ENCODE results near the gene CCDC60.

The CCDC60 gene

GRCh38 chr12:119450771-119451170 lies 116.2 kb downstream of the CCDC60 start:
- TF ChIP-seq, protein P1, sequence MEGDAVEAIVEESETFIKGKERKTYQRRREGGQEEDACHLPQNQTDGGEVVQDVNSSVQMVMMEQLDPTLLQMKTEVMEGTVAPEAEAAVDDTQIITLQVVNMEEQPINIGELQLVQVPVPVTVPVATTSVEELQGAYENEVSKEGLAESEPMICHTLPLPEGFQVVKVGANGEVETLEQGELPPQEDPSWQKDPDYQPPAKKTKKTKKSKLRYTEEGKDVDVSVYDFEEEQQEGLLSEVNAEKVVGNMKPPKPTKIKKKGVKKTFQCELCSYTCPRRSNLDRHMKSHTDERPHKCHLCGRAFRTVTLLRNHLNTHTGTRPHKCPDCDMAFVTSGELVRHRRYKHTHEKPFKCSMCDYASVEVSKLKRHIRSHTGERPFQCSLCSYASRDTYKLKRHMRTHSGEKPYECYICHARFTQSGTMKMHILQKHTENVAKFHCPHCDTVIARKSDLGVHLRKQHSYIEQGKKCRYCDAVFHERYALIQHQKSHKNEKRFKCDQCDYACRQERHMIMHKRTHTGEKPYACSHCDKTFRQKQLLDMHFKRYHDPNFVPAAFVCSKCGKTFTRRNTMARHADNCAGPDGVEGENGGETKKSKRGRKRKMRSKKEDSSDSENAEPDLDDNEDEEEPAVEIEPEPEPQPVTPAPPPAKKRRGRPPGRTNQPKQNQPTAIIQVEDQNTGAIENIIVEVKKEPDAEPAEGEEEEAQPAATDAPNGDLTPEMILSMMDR (IDR thresholded peaks at IDR 0.05; ENCODE audit: unreplicated experiment in 3 of 3), result no peak
- Mint-ChIP-seq H3K36me3 (ENCODE audit: low read depth) (no peaks in the 10 kb centered on the region), H3K27ac (no peak overlapping the region), H3K27me3 (ENCODE audit: low read depth) (peaks cover 20% of the 10 kb centered on the region), H3K9me3 (no peaks in the 10 kb centered on the region), H3K4me3 (no peak overlapping the region), H3K4me1 (no peaks in the 10 kb centered on the region)

- Mint-ChIP-seq H3K27me3 (ENCODE audit: low read depth) (peaks cover 15% of the 10 kb centered on the region), H3K4me1 (no peaks in the 10 kb centered on the region), H3K36me3 (ENCODE audit: low read depth) (no peaks in the 10 kb centered on the region), H3K27ac (no peak overlapping the region), H3K9me3 (no peaks in the 10 kb centered on the region), H3K4me3 (no peak overlapping the region)
- TF ChIP-seq, protein P1 (IDR thresholded peaks at IDR 0.05; ENCODE audit: unreplicated experiment in 3 of 3), result no peak
These were observed 122.3 kb downstream of the CCDC60 start for GRCh38 chr12:119456824-119457223.

DNA sequence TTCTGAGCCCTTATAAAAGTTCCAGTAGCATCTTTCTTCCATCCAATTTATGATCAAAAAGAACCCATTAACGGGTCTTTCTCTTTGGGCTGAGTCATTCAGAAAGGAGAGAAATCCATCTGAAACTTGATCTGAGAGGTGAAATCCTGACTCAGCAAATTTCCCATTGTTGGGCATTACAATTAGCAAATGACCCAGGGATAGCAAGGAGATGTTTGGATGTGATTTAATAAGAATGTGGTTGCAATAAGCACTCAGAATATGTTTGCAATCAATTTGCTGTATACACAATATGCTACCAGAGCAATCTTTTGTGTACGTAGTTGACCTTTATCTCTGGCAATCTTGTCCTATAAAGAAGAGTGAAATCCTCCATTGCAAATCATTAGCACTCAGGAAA lies 122.7 kb downstream of the CCDC60 start:
- no peaks in the 10 kb centered on the region for H3K9me3 Mint-ChIP-seq
- H3K36me3 Mint-ChIP-seq (ENCODE audit: low read depth), result no peaks in the 10 kb centered on the region
- TF ChIP-seq, protein P1 (IDR thresholded peaks at IDR 0.05; ENCODE audit: unreplicated experiment in 3 of 3), result no peak
- H3K27ac Mint-ChIP-seq, result no peak overlapping the region
- no peak overlapping the region for H3K4me3 Mint-ChIP-seq
- no peaks in the 10 kb centered on the region for H3K4me1 Mint-ChIP-seq
- peaks cover 15% of the 10 kb centered on the region for H3K27me3 Mint-ChIP-seq (ENCODE audit: low read depth)

GRCh38 chr12:119459481-119459880 lies 125.0 kb downstream of the CCDC60 start:
- TF ChIP-seq, protein P1 (IDR thresholded peaks at IDR 0.05; ENCODE audit: unreplicated experiment in 3 of 3), result no peak
- no peak overlapping the region for H3K27ac Mint-ChIP-seq
- H3K4me3 Mint-ChIP-seq, result no peak overlapping the region
- no peaks in the 10 kb centered on the region for H3K36me3 Mint-ChIP-seq (ENCODE audit: low read depth)
- no peaks in the 10 kb centered on the region for H3K4me1 Mint-ChIP-seq
- peaks cover 11% of the 10 kb centered on the region for H3K27me3 Mint-ChIP-seq (ENCODE audit: low read depth)
- no peaks in the 10 kb centered on the region for H3K9me3 Mint-ChIP-seq

- H3K9me3 Mint-ChIP-seq, result no peaks in the 10 kb centered on the region
These were observed 126.3 kb downstream of the CCDC60 start for GRCh38 chr12:119460876-119461275.

DNA sequence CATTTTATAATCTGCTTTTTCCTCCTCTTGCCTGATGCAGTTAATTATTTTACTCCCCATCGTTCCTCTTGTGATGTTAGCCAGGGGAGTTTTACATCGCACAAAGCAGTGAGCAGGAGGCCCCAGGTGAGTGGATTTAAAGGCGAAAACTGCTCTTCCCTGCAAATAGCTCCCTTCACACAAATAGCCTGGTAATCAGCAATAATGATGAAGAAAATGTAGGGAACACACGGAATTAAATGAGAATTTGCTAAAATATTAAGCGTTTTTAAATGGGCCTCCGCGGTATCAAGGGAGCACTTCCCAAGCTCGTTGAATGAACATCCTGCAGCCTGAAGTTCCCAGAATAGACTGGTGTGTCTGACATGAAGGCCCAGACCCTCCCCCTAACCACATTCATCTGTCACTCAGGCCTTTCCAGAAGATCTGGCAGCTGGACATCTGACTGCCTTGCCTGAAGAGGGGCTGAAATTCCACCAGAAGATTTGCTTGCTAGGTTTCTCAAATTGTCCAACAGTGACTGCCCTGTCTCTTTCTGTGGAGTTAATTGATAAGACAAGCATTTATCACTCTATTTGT lies 127.2 kb downstream of the CCDC60 start:
- H3K36me3 Mint-ChIP-seq (ENCODE audit: low read depth), result no peaks in the 10 kb centered on the region
- TF ChIP-seq, protein P1 (IDR thresholded peaks at IDR 0.05; ENCODE audit: unreplicated experiment in 3 of 3), result no peak
- no peaks in the 10 kb centered on the region for H3K4me1 Mint-ChIP-seq
- no peaks in the 10 kb centered on the region for H3K9me3 Mint-ChIP-seq
- H3K27ac Mint-ChIP-seq, result no peak overlapping the region
- peaks cover 10% of the 10 kb centered on the region for H3K27me3 Mint-ChIP-seq (ENCODE audit: low read depth)
- H3K4me3 Mint-ChIP-seq, result no peak overlapping the region

More at GRCh38 chr12:119460876-119461275, 126.3 kb downstream of the CCDC60 start:
- TF ChIP-seq, protein P1 (IDR thresholded peaks at IDR 0.05; ENCODE audit: unreplicated experiment in 3 of 3), result no peak
- Mint-ChIP-seq H3K4me1 (no peaks in the 10 kb centered on the region), H3K36me3 (ENCODE audit: low read depth) (no peaks in the 10 kb centered on the region), H3K27me3 (ENCODE audit: low read depth) (peaks cover 10% of the 10 kb centered on the region), H3K27ac (no peak overlapping the region), H3K4me3 (no peak overlapping the region)
